Type B pancreatic cell (in vitro differentiated cells): ENCODE measurements around the gene STPG2. TPM values are rescaled to one million over a fixed set of nuclear protein-coding genes. Genes with fewer than 3 reads are reported as not detected.

Experiments used
- DNase-seq: peaks from one replicate; pipeline ENCODE4 v3.0.0; 2021; ENCODE audit warnings: mixed read lengths; ENCODE audit not compliant: unreplicated experiment; ENCODE audit errors: extremely low spot score
- H3K27ac Mint-ChIP-seq: 2 replicates; pipeline ENCODE4 v1.8.0; 2021; ENCODE audit warnings: mild to moderate bottlenecking, mixed read lengths
- H3K27me3 Mint-ChIP-seq: 2 replicates; pipeline ENCODE4 v1.8.0; 2021; ENCODE audit warnings: mixed read lengths
- H3K36me3 Mint-ChIP-seq: 2 replicates; pipeline ENCODE4 v1.8.0; 2021; ENCODE audit warnings: mixed read lengths
- H3K4me1 Mint-ChIP-seq: one replicate; pipeline ENCODE4 v1.8.0; 2021; ENCODE audit warnings: mixed read lengths; ENCODE audit not compliant: unreplicated experiment
- H3K4me3 Mint-ChIP-seq: 2 replicates; pipeline ENCODE4 v1.8.0; 2021; ENCODE audit warnings: mild to moderate bottlenecking, mixed read lengths
- H3K9me3 Mint-ChIP-seq: 2 replicates; pipeline ENCODE4 v1.8.0; 2021; ENCODE audit warnings: mixed read lengths
- CTCF ChIP-seq: fragments of 200-600 bp; sonication (generic); conservative IDR thresholded peaks from 2 replicates; pipeline ENCODE4 v1.5.0; 2021; ENCODE audit warnings: antibody characterized with exemption, mild to moderate bottlenecking
- total RNA-seq: library from RNA; stranded (reverse); gene quantifications from 2 replicates; pipeline ENCODE4 v1.2.1, GENCODE V29; 2021; ENCODE audit warnings: low replicate concordance

Gene STPG2
- total RNA-seq, 1 donor from 2014 or later, result 0.29 TPM

- Mint-ChIP-seq H3K27me3 (no peaks in the 10 kb centered on the region), H3K4me3 (no peak overlapping the region), H3K9me3 (no peaks in the 10 kb centered on the region), H3K4me1 (no peaks in the 10 kb centered on the region), H3K36me3 (no peaks in the 10 kb centered on the region), H3K27ac (no peak overlapping the region)
- no peak for TF ChIP-seq CTCF
- DNase-seq, result no peak
Observed at GRCh38 chr4:98046665-98047064, 96.6 kb downstream of the STPG2 start.

DNA sequence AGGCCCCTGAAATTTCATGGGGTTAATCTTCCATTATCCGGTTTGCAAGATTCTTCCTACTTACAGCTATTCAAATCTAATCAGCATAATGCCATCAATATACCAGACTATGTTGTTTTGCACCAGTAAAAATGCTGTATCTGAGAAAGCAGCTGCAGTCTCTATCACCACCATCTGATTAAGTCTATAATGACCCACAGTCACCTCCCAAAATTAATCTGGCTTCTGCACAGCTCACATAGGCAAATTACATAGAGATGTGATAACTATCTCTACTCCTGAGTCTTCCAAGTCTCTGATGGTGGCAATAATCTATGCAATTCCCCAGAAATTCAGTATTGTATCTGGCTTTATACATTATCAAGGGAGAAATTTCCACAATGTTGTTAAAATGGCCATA lies 113.2 kb downstream of the STPG2 start:
- no peak for TF ChIP-seq CTCF
- H3K36me3 Mint-ChIP-seq, result no peaks in the 10 kb centered on the region
- no peak overlapping the region for H3K4me3 Mint-ChIP-seq
- H3K9me3 Mint-ChIP-seq, result peaks cover 7% of the 10 kb centered on the region
- no peak for DNase-seq
- no peaks in the 10 kb centered on the region for H3K4me1 Mint-ChIP-seq
- no peaks in the 10 kb centered on the region for H3K27me3 Mint-ChIP-seq
- H3K27ac Mint-ChIP-seq, result no peak overlapping the region

GRCh38 chr4:98027827-98028226 lies 115.4 kb downstream of the STPG2 start:
- Mint-ChIP-seq H3K36me3 (no peaks in the 10 kb centered on the region), H3K27ac (no peak overlapping the region), H3K27me3 (no peaks in the 10 kb centered on the region), H3K9me3 (peaks cover 7% of the 10 kb centered on the region), H3K4me3 (no peak overlapping the region), H3K4me1 (no peaks in the 10 kb centered on the region)
- peak; percentile 41 for TF ChIP-seq CTCF
- DNase-seq, result no peak

GRCh38 chr4:98026362-98026761 lies 116.9 kb downstream of the STPG2 start:
- no peaks in the 10 kb centered on the region for H3K4me1 Mint-ChIP-seq
- H3K27me3 Mint-ChIP-seq, result no peaks in the 10 kb centered on the region
- DNase-seq, result no peak
- TF ChIP-seq CTCF, result no peak
- no peak overlapping the region for H3K4me3 Mint-ChIP-seq
- H3K9me3 Mint-ChIP-seq, result peaks cover 7% of the 10 kb centered on the region
- no peak overlapping the region for H3K27ac Mint-ChIP-seq
- no peaks in the 10 kb centered on the region for H3K36me3 Mint-ChIP-seq

GRCh38 chr4:98006814-98007412 lies 136.4 kb downstream of the STPG2 start:
- Mint-ChIP-seq H3K4me3 (no peak overlapping the region), H3K36me3 (no peaks in the 10 kb centered on the region), H3K9me3 (no peaks in the 10 kb centered on the region), H3K27me3 (no peaks in the 10 kb centered on the region), H3K27ac (no peak overlapping the region), H3K4me1 (no peaks in the 10 kb centered on the region)
- DNase-seq, result no peak
- no peak for TF ChIP-seq CTCF

- Mint-ChIP-seq H3K36me3 (no peaks in the 10 kb centered on the region), H3K27me3 (no peaks in the 10 kb centered on the region), H3K27ac (no peak overlapping the region), H3K4me3 (no peak overlapping the region), H3K9me3 (no peaks in the 10 kb centered on the region), H3K4me1 (no peaks in the 10 kb centered on the region)
- no peak for TF ChIP-seq CTCF
- DNase-seq, result no peak
Observed at GRCh38 chr4:98006060-98006459, 137.2 kb downstream of the STPG2 start.
